DND-41 (cell line): ENCODE results near the gene ZBTB34.

Experiments used
- ATAC-seq: fragments of 200-7000 bp; cut with Tn5 transposase; 3 replicates; pipeline ENCODE4 v1.9.1; 2021; ENCODE audit warnings: low read depth; ENCODE audit not compliant: insufficient read depth
- DNase-seq: peaks from one replicate; pipeline ENCODE4 v3.0.0-alpha.2; 2020
- H2AFZ ChIP-seq: 2 replicates; pipeline ENCODE4 v1.6.0; 2012; ENCODE audit warnings: low read depth, low read length
- H3K27ac ChIP-seq: 2 replicates; pipeline ENCODE4 v1.5.1; 2012; ENCODE audit warnings: low read length, inconsistent platforms
- H3K27me3 ChIP-seq: fragments of 200-600 bp; sonication (generic); 2 replicates; pipeline ENCODE4 v1.6.0; 2012; ENCODE audit warnings: low read length, mild to moderate bottlenecking, inconsistent platforms; ENCODE audit not compliant: insufficient read depth, poor library complexity
- H3K36me3 ChIP-seq: 2 replicates; pipeline ENCODE4 v1.5.1; 2012; ENCODE audit warnings: low read length, inconsistent platforms; ENCODE audit not compliant: insufficient read depth
- H3K4me1 ChIP-seq: 2 replicates; pipeline ENCODE4 v1.5.1; 2012; ENCODE audit warnings: mild to moderate bottlenecking, low read length; ENCODE audit not compliant: insufficient read depth
- H3K4me2 ChIP-seq: 2 replicates; pipeline ENCODE4 v1.6.0; 2012; ENCODE audit warnings: mild to moderate bottlenecking, moderate library complexity, low read length, inconsistent platforms; ENCODE audit not compliant: insufficient read depth
- H3K4me3 ChIP-seq, 2 experiments: fragments of 200-600 bp in 1 of 2; shearing (Covaris generic) in 1 of 2; 2 replicates each; pipeline ENCODE4 v1.5.1; 2012 to 2016; ENCODE audit warnings: inconsistent platforms in 2 of 2, low read length in 2 of 2, mild to moderate bottlenecking in 2 of 2, low read depth in 1 of 2, moderate library complexity in 1 of 2
- H3K79me2 ChIP-seq: 2 replicates; pipeline ENCODE4 v1.6.0; 2012; ENCODE audit warnings: low read length, inconsistent platforms; ENCODE audit not compliant: insufficient read depth
- H3K9ac ChIP-seq: 2 replicates; pipeline ENCODE4 v1.6.0; 2012; ENCODE audit warnings: low read depth, mild to moderate bottlenecking, inconsistent platforms, low read length, moderate library complexity
- H3K9me3 ChIP-seq: 2 replicates; pipeline ENCODE4 v1.5.1; 2012; ENCODE audit warnings: low read length, moderate library complexity, mild to moderate bottlenecking, inconsistent platforms; ENCODE audit not compliant: insufficient read depth, severe bottlenecking
- H4K20me1 ChIP-seq: 2 replicates; pipeline ENCODE4 v1.6.0; 2012; ENCODE audit warnings: low read length; ENCODE audit not compliant: insufficient read depth
- EZH2 ChIP-seq: IDR thresholded peaks from 3 replicates; pipeline ENCODE4 v1.6.1; 2012; ENCODE audit warnings: borderline replicate concordance, low read depth, mild to moderate bottlenecking, moderate library complexity, low read length, inconsistent platforms; ENCODE audit not compliant: severe bottlenecking
- TF ChIP-seq, protein P1 (sequence below): IDR thresholded peaks from 2 replicates; pipeline ENCODE4 v1.5.1; 2012; ENCODE audit warnings: borderline replicate concordance, low read length, moderate library complexity, mild to moderate bottlenecking; ENCODE audit not compliant: poor library complexity, severe bottlenecking; ENCODE audit errors: extremely low read depth

The ZBTB34 gene

DNA sequence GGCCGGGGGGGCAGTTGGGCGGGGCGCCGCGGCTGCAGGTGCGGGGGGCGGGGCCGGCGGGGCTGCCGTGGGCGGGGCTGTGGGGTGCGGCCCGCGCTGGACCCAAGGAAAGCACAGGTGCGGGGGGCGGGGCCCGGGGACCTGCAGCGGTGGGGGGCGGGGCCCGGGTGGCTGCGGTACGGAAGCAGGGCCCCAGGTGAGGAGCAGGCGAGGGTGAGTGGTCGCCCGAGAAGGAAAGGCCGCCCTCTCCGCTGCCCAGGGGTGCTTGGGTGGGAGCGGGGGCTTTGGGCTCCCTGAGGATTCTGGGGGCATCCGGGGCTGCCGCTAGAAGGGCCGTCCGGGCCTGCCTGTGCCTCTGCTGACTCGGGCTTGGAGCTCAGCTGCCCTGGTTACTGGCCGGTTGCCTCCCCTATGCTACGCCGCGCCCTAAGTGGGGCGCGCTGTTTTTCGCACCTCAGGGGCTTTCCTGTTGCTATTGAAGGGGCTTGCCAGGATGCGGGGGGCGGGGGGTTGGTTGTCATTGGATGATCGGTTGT, 54.9 kb downstream of the ZBTB34 start:
- DNase-seq = no peak
- Histone ChIP-seq H3K27me3 (peaks cover 16% of the 10 kb centered on the region), H4K20me1 (no peaks in the 10 kb centered on the region), H3K9me3 (no peaks in the 10 kb centered on the region), H2AFZ (no peak overlapping the region), H3K9ac (no peak overlapping the region), H3K4me2 (0 out of 2 replicates have a peak overlapping the region, but pooled peaks have one; percentile 33), H3K36me3 (no peaks in the 10 kb centered on the region), H3K27ac (no peak overlapping the region), H3K4me3 (no peak overlapping the region), H3K79me2 (no peaks in the 10 kb centered on the region), H3K4me1 (no peaks in the 10 kb centered on the region)
- TF ChIP-seq, protein P1, sequence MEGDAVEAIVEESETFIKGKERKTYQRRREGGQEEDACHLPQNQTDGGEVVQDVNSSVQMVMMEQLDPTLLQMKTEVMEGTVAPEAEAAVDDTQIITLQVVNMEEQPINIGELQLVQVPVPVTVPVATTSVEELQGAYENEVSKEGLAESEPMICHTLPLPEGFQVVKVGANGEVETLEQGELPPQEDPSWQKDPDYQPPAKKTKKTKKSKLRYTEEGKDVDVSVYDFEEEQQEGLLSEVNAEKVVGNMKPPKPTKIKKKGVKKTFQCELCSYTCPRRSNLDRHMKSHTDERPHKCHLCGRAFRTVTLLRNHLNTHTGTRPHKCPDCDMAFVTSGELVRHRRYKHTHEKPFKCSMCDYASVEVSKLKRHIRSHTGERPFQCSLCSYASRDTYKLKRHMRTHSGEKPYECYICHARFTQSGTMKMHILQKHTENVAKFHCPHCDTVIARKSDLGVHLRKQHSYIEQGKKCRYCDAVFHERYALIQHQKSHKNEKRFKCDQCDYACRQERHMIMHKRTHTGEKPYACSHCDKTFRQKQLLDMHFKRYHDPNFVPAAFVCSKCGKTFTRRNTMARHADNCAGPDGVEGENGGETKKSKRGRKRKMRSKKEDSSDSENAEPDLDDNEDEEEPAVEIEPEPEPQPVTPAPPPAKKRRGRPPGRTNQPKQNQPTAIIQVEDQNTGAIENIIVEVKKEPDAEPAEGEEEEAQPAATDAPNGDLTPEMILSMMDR = no peak
- TF ChIP-seq EZH2 = no peak
- no peak for ATAC-seq

DNA sequence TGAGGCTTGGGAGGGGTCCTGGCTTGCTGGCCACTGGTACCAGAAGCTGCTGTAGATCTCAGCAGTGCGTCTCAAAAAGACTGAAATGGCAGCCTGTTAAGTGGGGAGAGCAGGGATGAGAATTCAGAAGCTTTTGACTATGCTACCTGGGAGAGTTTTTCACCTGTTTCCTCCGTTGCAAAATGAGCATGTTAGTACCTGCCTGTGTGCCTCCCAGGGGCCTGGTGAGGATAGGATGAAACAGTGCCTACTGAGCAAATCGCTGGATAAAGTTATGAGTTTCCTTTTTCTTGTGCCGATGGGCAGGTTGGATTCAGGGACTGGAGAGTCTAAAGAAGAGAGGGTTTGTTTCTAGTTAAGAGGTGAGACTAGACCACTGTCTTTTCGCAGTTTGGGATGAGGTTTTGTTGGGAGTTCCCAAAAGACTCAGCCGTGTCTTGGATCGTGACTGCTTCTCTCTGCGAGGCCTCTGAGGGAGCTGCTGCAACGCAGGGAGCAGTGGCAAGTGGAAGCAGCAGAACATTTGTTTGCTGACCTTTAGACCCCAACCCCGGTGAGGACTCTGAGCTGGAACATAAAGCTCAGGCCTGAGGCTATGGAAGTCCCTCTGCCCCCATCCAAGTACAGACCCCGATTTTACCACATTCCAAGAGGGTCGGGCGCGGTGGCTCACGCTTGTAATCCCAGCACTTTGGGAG, 55.6 kb downstream of the ZBTB34 start:
- no peak for ATAC-seq
- Histone ChIP-seq H3K27ac (no peak overlapping the region), H3K9ac (no peak overlapping the region)

DNA sequence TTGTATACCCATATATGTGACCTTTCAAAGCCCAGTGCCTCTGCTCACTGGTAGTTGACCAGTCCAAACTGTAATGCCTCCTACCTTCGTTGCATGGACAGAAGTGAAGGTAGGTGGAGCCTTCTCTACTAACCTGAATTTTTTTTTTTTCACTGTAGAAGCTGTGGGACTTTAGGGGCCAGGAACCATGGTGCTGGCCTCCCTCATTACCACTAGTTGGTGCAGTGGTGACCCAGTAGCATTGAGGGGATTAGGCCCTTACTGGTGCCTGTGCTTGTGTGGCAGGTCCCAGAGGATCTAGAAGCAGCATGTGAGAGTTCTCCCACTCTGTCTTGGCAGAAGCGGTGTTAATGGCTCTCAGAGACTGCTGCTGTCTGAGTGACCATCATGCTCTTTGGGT, 56.5 kb downstream of the ZBTB34 start:
- no peaks in the 10 kb centered on the region for H3K36me3 ChIP-seq
- H3K27ac ChIP-seq = no peak overlapping the region
- no peak overlapping the region for H2AFZ ChIP-seq
- H4K20me1 ChIP-seq = no peaks in the 10 kb centered on the region
- no peak overlapping the region for H3K4me3 ChIP-seq
- peaks cover 27% of the 10 kb centered on the region for H3K27me3 ChIP-seq
- DNase-seq (no peak), ATAC-seq (no peak)
- H3K4me2 ChIP-seq = no peak overlapping the region
- no peak for TF ChIP-seq EZH2
- TF ChIP-seq, protein P1 = peak; percentile 17
- no peaks in the 10 kb centered on the region for H3K9me3 ChIP-seq
- H3K4me1 ChIP-seq = no peaks in the 10 kb centered on the region
- H3K79me2 ChIP-seq = no peaks in the 10 kb centered on the region
- H3K9ac ChIP-seq = no peak overlapping the region

More for the DNA sequence above, 55.6 kb downstream of the ZBTB34 start:
- H3K4me3 ChIP-seq = no peak overlapping the region
- no peak for TF ChIP-seq EZH2
- TF ChIP-seq, protein P1 = no peak
- H3K79me2 ChIP-seq = no peaks in the 10 kb centered on the region
- H3K36me3 ChIP-seq = no peaks in the 10 kb centered on the region
- peaks cover 21% of the 10 kb centered on the region for H3K27me3 ChIP-seq
- DNase-seq = no peak
- no peaks in the 10 kb centered on the region for H3K4me1 ChIP-seq
- H2AFZ ChIP-seq = no peak overlapping the region
- no peaks in the 10 kb centered on the region for H3K9me3 ChIP-seq
- H3K4me2 ChIP-seq = no peak overlapping the region
- no peaks in the 10 kb centered on the region for H4K20me1 ChIP-seq
